NOMO-1 treated with dmso at 0.1 percent for 144 hours (cell line): ENCODE data around the gene RREB1.

Source experiments
- DNase-seq: peaks from one replicate; lab custom pipeline; 2025; ENCODE audit not compliant: unreplicated experiment; lab: John Stamatoyannopoulos, UW

Gene RREB1

DNA sequence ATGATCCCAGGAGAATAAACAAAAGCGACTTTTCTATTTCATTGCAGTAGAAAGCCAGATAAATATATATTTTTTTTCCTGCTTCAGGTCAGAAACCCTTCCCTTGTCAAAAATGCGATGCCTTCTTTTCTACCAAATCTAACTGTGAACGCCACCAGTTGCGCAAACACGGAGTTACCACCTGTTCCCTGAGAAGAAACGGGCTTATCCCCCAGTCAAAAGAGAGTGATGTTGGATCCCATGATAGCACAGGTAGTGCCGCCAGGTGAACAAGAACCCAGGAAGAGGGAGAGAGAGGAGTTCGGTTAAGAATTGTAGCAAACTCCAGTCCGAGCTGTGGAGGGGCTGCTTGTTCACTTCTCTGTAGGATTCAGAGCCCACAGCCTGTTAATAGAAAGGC lies 132.6 kb downstream of the RREB1 start:
- DNase-seq: no peak

DNA sequence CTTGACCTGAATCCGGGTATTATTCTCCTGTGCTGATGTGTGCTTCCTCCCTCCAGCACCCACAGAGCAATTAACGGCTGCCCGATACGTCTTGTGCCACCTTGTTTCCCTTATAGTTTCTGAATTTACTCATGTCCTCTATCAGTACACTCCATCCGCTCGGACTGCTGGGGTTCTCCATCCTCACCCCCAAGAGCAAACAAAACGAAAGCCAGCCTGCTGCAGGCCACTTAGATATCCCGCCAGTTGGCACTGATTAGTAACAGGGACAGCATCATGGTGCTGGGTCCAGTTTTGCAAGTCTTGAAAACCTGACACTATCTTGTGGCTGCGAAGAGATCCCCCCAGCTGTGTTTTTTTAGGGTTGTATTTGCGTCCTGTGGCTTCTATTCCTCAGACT lies 133.4 kb downstream of the RREB1 start:
- no peak for DNase-seq

DNA sequence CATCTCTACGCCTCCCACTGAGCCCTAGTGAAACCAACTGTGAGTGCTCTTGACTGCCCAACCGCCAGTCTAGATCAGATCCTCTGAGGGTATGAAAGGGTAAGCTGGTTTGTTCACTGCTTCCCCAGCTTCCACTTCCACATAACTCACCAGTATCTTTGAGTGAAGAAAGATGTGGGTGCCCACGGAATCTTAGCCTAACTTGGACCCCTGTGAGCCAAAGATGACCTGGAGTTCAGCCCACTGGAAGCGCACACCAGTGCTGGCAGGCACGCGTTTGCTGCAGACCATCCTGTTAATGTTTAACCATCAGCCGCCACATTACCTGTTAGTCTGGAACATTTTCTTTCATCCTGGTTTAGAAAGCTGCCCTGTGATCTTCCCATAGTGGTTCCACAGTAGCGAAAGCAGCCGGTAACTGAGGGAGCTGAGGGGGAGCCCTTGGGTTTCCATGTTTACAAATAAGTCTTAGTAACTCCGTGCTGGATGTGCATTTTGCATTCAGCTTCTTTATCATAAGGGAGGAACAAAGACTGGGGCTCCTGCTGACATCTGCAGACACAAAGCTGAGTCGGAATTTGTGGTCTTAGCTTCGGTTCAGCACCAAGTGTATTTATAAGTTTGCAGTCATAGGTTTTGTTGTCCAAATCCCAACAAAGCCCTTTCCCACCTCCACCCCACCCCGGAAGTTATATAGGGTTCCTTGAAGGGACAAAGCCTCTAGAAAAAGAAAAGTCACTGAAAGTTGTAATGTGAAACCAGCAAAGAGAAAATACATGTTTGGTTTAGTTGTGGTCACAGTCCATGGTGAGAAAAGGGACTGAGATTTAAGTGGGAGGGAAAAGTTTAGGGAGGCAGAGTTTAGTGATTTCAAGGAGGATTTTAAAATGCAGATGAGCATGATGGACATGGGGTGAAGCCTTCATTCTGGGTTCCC lies 134.2 kb downstream of the RREB1 start:
- no peak for DNase-seq

DNA sequence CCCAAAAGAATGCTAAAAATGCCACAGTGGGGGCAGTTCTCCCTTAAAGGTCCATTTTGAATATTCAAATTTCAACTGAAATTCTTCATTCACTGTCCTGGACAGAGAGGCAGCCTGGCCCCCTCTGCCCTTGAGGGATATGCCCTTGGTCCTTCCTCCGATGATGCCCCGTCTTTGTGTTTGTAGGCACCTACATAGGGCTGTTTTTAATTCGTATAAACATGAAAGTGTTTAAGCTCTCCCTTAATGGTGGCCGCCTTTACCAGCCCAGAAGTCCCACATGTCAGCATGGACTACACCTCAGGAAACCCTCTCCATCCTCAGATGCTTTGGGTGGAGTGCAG lies 135.0 kb downstream of the RREB1 start:
- DNase-seq: no peak

DNA sequence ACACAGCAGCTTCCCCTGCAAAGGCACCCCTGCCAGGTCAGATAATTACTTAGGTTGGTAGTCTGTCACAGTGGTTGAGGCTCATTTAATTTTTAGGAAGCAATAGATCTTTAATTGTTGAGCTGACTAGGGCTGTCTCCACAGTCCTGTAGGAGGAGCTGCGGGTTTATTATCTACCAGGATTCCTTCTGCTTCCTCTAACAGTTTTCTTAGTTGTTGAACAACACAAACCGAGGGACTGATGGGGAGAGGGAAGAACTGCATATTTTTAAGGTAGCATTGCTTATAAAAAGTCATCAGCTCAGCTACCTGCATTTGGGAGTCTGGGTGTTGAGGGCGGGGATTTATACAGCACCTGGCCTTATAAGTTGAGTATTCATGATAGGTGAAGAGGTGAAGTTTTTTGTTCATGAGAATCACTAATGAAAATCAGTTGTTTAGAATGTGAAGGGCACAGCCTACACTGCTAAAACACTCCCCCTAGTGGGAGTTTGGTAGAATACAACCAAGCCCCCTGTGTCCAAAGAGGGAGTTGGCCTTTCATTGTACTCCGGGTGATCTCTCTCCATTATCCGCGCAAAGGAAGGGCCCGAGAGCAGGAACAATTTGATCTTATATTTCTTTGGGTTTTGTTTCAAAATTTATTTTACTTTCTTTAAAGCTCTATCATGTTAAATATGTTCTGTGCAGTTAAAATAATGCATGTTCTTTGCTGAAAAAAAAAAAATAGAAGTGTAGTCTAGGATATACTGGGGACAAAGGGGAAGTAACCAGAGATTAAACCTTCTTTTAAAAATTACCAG lies 135.6 kb downstream of the RREB1 start:
- peak; percentile 69 for DNase-seq

DNA sequence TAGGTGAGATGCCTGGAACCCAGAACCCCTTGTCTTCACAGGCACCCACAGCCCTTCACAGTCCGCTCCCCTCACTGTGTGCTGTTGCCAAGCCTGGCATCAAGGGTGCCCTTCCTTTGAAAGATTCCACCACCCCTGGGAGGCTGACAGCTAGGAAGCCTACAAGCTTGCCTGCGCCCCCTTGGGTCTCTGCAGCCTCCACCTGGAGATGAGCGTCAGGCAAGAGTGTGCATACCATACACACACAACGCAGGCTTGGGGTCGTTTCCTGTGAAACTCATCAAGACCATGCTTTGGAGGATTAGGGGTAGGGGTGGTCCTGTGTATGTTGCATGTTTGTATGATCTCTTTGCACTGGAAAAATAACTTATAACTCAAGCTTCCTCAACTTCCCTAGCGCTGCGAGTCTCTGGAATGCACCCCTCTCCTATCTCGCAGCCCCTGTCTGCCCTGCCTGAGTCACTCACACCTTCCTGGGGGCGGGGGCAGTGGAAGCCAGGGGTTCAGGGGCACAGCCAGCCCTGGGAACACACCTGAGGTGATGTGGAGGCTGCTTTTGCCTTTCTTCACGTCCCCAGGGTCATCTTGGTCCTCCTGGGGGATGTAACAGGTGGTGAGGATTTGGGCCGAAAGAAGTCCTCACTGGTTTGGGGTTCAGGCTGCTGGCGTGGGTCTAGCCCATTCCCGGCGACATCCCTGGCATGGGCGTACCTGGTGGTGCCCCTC lies 138.1 kb downstream of the RREB1 start:
- no peak for DNase-seq

DNA sequence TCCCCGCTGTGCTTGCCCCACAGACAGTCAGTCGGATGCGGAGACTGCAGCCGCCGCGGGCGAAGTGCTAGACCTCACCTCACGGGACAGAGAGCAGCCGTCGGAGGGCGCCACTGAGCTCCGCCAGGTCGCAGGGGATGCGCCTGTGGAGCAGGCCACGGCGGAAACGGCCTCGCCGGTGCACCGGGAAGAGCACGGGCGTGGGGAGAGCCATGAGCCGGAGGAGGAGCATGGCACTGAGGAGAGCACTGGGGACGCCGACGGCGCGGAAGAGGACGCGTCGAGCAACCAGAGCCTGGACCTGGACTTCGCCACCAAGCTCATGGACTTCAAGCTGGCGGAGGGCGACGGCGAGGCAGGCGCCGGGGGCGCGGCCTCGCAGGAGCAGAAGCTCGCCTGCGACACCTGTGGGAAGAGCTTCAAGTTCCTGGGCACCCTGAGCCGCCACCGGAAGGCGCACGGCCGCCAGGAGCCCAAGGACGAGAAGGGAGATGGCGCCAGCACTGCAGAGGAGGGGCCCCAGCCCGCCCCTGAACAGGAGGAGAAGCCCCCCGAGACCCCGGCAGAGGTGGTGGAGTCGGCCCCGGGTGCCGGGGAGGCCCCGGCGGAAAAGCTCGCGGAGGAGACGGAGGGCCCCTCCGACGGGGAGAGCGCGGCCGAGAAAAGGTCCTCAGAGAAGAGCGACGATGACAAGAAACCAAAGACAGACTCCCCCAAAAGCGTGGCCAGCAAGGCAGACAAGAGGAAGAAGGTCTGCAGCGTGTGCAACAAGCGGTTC lies 138.8 kb downstream of the RREB1 start:
- DNase-seq: no peak

DNA sequence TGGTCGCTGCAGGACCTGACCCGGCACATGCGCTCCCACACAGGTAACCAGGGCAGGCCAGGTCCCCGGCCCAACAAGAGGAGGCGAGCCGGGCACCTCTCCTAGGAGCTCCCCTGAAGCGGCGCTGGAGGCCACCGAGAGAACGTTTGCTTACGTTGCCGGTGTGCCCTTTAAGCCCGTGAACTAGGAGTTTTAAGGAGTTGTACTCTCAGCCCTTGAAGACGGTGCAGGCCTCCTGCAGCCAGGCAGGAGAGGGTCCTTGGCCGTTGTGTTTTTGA lies 139.4 kb downstream of the RREB1 start:
- no peak for DNase-seq

DNA sequence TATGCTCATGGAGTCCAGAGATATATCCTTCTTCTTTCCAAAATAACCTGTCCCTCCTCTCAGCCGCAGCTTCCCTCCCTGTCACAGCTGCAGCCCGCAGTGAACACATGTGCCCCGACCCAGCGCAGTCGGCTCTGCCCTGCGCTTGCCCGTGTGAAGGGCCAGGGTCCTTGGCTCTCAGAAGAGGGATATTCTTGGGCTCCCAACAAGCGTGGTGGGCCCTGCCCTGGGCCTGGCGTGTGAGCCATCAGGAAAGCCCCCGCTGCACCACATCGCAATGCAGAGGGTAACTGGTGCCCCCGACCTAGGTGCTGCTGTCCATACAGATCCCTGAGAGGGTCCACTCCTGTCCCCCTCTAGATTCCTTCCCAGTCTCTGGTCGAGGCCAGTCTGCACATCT lies 140.1 kb downstream of the RREB1 start:
- no peak for DNase-seq

DNA sequence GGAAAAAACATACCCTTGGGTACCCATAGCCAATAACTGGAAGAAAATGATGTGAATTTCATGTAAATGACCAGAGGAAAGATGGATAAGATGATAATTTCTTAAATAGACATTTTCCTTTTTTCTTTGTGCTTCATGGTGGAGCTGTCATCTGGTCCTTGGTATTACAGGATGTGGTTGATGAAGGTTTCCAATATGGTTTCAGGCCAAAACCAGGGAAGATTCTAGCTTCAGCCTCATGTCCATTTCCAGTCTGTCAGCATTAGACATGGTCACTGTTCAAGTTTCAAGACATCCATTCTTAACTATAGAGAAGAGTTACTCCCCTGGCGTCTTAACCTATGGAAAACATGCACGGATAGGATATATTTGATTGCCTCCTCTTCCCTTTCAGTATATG lies 141.6 kb downstream of the RREB1 start:
- DNase-seq: no peak

DNA sequence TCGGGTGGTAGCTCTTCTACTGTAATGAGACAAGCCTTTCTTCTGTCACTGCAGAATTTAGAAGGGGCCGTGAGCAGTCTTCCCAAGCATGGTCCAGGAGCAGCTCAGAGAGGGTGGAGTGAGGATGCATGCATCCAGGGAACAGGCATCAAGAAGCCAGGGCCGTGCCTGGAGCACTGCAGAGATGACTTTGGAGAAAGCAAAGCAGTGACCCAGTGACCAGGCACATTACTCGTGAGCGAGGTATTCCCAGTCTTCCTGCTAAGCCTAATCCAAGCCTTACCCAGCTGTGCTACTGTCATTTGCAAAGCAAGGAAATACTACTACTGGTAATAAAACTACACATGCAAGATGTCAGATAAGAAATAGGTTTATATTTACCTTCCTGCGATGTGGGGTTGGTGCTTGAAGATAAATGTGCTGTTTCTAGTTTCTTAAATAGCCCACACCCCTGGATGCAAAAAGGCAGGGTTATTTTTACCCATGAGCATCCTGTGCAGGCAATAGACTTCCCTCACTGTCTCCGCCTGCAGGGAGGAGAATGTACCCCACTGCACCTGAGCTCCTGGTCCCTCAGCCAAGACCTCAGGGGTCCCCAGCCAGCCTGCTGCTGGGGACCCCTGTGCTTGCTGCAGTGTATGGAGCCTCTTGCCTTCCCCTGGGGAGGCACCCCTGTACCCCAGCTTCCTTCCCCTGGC lies 142.3 kb downstream of the RREB1 start:
- DNase-seq: no peak

DNA sequence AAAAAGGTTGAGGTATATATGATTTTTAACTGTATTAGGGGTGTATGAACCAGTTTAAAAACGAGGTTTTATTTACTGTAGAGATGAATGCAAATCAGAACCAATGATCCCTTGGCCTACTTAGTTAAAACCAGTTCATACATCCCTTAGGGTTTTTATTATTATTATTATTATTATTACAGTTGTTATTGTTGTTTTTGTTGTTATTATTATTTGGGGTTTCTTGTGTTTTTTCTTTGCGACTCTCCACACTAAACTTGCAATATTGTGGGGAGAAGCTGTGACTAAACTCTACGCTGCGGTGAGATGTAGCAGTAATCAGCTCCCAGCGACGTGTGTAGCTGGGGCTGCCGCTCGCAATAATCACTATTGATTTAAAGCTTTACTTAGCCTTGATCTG lies 143.1 kb downstream of the RREB1 start:
- DNase-seq: no peak

DNA sequence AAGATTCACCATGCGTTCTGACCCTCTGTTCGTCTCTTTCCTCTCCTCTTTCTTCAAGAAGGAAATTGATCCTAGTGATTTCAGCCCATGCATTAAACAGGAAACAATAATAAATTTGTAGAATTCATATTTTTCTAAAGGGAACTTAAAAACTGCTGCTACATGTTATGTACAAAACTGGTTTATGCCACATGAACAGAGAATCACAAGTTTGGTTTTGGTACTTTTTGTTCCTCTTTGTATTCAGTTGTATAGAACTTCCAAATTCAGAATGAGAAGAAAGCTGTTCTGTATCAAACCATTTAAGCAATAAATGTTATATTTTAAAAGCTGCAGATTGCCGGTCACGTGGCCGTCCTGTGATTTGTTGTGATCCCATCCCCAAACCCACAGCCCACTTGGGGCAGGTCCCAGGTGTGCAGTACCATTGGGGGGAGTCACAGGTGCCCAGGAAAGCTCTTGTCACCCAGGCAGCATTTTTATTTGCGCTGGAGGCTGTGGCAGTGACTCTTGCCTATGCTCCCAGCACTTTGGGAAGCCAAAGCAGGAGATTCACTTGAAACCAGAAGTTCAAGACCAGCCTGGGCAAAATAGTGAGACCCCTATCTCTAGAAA lies 144.0 kb downstream of the RREB1 start:
- no peak for DNase-seq

DNA sequence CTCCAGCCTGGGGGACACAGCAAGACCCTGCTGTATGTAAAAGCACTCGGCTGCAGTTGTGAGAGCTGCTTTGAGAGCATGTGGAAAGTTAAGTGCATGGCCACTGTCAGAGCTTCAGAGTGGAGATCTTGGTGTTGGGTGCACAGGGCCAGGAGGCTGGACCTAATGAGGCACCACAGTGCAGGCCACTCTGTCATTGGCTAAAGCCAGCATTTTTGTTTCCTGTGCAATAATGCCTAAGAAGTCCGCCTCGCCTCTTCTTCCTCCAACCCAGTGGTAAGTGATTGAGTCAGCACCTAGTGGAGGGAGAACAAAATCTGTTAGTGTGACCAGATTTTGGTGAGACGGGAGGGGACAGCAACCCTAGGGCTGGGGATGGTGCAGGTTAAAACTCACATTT lies 144.6 kb downstream of the RREB1 start:
- DNase-seq: no peak

DNA sequence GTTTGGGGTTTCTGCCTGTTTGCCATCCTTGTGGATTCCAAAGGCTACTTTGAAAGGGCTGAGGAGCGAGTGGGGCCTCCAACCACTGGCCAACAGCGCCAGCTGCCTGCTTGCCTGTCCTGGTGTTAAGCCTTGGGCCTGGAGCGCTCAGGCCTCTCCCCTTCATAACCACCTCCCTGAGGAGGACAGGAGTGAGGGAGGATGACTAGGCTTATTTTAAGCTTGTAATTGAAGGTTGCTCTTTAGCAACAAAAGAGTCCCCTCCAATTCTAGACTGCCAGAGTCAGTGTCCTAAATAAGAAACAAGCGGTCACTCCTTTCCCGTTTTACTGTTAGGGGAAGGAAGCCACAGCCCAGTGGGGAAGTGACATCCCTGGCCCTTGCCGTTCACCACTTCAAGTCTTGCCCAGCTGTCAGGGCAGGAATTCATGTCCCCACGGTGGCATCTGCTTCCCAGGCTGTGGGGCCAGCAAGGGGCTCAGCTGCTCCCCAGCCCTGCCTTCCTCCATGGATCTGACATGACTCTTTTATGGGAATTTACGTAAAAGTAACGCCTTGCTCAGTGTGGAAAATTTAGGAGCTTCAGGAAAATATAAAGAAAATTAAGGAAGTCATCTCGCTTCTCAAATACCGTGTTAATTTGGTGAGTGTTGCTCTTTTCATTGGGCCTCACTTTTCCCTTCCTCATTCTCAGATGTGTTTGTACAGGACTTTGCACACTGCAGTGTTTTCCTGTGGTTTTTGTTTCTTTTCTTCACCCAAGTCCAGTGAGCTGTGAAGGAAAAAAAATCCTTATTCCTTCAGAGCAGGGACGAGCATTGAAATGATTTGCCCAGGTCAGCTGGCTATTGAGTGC lies 147.4 kb downstream of the RREB1 start:
- DNase-seq: peak; percentile 75

DNA sequence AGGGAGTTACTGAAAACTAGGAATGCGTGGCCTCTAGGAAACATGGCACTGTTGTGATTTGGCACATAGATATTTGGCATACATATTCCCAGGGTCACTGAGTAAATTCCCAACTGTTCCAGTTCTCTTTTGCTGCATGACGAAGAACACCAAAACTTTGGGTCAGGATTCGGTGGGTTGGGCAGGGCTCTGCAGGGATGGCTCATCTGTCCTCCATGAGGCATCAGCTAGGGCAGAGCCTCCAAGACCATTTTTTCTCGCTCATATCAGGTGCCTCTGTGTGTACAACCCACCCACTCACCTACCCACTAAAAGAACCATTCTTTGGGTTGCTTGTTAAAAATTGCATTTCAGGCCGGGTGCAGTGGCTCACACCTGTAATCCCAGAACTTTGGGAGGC lies 148.2 kb downstream of the RREB1 start:
- DNase-seq: no peak

DNA sequence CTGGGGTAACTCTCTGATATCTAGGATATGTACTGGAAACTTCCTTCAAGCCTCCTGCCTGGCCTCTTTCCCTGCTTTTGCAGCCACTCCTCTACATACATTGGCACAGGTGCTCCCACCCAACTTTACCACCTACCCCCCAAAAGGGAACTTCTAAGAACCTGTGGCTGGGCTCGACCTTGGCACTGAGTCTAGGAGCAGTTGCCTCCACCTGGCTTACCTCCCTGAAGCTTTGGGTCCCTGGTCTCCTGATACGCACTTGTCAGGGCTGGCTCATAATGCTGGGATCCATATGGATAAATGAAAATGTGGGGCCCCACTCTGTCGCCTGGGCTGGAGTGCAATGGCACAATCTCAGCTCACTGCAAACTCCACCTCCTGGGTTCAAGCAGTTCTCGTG lies 149.0 kb downstream of the RREB1 start:
- DNase-seq: no peak

DNA sequence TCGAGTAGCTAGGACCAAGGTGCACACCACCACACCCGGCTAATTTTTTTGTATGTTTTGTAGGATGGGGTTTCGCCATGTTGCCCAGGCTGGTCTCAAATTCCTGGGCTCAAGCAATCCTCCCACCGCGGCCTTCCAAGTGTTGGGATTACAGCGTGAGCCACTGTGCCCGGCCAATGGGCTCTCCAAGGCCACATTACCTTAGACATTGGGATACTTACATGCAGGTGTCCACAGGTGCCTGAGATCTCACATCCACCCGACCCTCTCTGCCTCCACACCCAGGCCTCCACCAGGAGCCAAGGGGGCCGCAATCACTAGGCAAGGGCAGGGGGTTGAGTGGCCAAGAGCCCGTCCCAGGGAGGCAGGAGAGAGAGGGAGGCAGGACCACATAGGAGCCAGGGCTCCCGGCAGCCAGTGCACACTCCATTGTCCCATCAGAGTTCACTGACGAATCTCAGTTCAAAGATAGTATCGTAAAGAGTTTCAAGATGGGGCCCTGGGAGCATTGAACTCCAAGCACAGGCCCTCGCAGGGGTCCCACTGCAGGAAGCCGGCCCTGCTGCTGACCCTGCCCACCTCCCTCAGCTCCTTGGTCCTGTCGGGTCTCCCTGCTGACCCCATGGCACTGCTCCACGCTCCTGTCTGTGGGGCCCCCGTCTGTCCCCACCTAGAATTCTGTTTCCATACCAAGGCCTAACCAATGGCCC lies 149.9 kb downstream of the RREB1 start:
- DNase-seq: no peak
